ENCODE results near the gene RIMKLA.

- TF ChIP-seq, protein P1, sequence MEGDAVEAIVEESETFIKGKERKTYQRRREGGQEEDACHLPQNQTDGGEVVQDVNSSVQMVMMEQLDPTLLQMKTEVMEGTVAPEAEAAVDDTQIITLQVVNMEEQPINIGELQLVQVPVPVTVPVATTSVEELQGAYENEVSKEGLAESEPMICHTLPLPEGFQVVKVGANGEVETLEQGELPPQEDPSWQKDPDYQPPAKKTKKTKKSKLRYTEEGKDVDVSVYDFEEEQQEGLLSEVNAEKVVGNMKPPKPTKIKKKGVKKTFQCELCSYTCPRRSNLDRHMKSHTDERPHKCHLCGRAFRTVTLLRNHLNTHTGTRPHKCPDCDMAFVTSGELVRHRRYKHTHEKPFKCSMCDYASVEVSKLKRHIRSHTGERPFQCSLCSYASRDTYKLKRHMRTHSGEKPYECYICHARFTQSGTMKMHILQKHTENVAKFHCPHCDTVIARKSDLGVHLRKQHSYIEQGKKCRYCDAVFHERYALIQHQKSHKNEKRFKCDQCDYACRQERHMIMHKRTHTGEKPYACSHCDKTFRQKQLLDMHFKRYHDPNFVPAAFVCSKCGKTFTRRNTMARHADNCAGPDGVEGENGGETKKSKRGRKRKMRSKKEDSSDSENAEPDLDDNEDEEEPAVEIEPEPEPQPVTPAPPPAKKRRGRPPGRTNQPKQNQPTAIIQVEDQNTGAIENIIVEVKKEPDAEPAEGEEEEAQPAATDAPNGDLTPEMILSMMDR (IDR thresholded peaks at IDR 0.05) = no peak
- TF ChIP-seq POLR2AphosphoS5 (IDR thresholded peaks at IDR 0.05) (no peak), POLR2A (IDR thresholded peaks at IDR 0.05) (no peak), EP300 (IDR thresholded peaks at IDR 0.05) (no peak)
Observed at GRCh38 chr1:42434340-42434739, 53.7 kb downstream of the RIMKLA start.

Measured in gastroesophageal sphincter (tissue), 3 donors.